ENCODE results near the gene RNF220. TPM values are rescaled to one million over a fixed set of nuclear protein-coding genes. Genes with fewer than 3 reads are reported as not detected.

Gene RNF220
- total and polyA plus RNA-seq, 10 donors, result 59.0 to 126 (median 71.7) TPM

DNA sequence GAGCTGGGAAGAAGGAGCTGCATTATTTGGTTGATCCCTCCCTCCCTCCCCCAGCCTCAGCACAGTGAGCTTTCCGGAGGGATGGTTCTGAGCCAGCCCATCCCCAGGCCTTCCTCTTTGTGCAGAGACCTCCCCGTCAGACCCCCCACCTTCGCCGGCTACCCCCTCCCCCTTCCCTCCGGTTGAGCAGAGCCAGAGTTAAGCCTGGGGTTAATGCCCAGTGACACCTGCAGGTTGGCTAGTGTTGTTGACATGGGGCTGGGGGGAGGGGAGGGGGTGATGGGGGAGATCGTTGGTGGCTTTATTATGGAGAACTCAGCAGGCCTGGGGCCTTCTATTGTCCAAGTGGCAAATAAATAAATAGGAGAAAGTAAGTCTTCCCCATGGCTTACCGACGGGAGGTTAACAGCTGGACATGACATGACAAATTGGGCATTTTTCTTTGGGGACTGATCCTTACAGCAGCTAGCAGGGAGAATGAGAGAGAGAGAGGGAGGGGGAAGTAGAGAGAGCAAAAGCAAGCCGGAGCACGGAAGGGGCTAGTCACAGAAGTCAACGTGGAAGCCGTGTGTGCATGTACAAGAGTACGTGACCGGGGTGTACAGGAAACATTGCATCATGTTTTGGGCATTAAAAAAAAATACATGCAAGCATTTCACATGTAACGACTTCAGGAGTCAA is 138.1 kb downstream of the RNF220 start:
- H3K36me3 ChIP-seq, result no peaks in the 10 kb centered on the region
- no peak overlapping the region for H3K4me3 ChIP-seq
- no peak for DNase-seq
- peaks cover 0 to 46% (median 6%) of the 10 kb centered on the region in 7 donors for H3K27me3 ChIP-seq (replicated peaks in 1 of 7)
- 11 to 28% (median 18%) methylated on average over 14 to 15 of the region's 15 CpGs for WGBS, 5 donors
- no peaks in the 10 kb centered on the region for H3K9me3 ChIP-seq
- H3K27ac ChIP-seq, result peak overlapping the region in 1 of 8 donors; percentile 24
- intact Hi-C loops (cut with DNase I; ENCODE audit: low total_unique reads), result no loop called here
- peaks cover 0 to 16% (median 0%) of the 10 kb centered on the region in 6 donors for H3K4me1 ChIP-seq
- TF ChIP-seq POLR2A (IDR thresholded peaks at IDR 0.05) (no peak), POLR2AphosphoS5 (IDR thresholded peaks at IDR 0.05) (no peak)
- TF ChIP-seq, protein P1, sequence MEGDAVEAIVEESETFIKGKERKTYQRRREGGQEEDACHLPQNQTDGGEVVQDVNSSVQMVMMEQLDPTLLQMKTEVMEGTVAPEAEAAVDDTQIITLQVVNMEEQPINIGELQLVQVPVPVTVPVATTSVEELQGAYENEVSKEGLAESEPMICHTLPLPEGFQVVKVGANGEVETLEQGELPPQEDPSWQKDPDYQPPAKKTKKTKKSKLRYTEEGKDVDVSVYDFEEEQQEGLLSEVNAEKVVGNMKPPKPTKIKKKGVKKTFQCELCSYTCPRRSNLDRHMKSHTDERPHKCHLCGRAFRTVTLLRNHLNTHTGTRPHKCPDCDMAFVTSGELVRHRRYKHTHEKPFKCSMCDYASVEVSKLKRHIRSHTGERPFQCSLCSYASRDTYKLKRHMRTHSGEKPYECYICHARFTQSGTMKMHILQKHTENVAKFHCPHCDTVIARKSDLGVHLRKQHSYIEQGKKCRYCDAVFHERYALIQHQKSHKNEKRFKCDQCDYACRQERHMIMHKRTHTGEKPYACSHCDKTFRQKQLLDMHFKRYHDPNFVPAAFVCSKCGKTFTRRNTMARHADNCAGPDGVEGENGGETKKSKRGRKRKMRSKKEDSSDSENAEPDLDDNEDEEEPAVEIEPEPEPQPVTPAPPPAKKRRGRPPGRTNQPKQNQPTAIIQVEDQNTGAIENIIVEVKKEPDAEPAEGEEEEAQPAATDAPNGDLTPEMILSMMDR (IDR thresholded peaks at IDR 0.05 in 8 of 11, conservative IDR thresholded peaks at IDR 0.05 in 3 of 11), result no peak

DNA sequence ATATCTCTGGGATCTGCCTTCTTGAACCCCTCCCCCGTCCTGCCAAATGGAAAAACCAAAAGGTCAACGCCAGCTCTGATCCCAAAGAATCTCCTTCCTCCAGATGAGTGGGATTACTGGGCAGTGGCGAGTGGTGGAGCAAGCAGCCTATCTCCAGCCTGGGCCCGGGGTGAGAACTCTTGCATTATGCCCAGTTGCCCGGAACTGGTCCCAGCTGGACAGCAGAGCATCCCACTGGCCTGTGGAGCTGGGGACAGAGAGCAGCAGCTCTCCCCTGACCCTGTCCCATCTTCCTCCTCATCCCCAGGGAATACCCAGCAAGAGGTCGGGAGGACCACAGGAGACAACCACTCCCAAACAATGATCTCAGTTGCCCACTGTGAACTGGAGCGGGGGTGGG is 138.7 kb downstream of the RNF220 start:
- 68 to 80% (median 75%) methylated on average over 7 of the region's 7 CpGs for WGBS, 5 donors
- intact Hi-C loops (cut with DNase I; ENCODE audit: low total_unique reads), result no loop called here
- no peaks in the 10 kb centered on the region for H3K9me3 ChIP-seq
- H3K27me3 ChIP-seq (replicated peaks in 1 of 7), result peaks cover 0 to 46% (median 6%) of the 10 kb centered on the region in 7 donors
- no peak for DNase-seq
- no peak overlapping the region for H3K27ac ChIP-seq
- no peak overlapping the region for H3K4me3 ChIP-seq
- H3K4me1 ChIP-seq, result peaks cover 0 to 16% (median 0%) of the 10 kb centered on the region in 6 donors
- H3K36me3 ChIP-seq, result no peaks in the 10 kb centered on the region
- TF ChIP-seq POLR2AphosphoS5 (IDR thresholded peaks at IDR 0.05), result no peak
- TF ChIP-seq POLR2A (IDR thresholded peaks at IDR 0.05), result no peak
- TF ChIP-seq, protein P1 (IDR thresholded peaks at IDR 0.05 in 8 of 11, conservative IDR thresholded peaks at IDR 0.05 in 3 of 11), result no peak

DNA sequence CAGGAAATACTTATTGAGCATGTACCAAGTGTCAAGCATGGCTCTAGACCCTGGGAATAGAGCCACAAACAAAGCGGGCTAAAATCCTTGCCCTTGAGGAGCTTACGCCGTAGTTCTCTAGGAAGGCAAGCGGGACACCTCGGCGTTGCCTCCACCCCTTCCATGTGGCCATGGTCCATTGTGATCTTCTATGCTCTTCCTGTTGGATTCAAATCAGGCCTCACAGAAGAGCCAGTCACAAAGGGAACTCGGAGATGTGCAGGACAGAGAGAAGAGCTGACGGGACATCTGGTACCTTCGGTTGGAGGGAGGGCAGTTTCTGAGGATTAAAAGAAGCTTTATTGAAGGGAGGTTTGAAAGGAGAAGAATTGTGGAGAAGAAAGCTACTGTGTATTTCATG is 139.9 kb downstream of the RNF220 start:
- Histone ChIP-seq H3K9me3 (no peaks in the 10 kb centered on the region), H3K4me1 (peaks cover 0 to 16% (median 0%) of the 10 kb centered on the region in 6 donors), H3K36me3 (no peaks in the 10 kb centered on the region), H3K27me3 (replicated peaks in 1 of 7) (peaks cover 0 to 46% (median 6%) of the 10 kb centered on the region in 7 donors), H3K4me3 (no peak overlapping the region), H3K27ac (no peak overlapping the region)
- WGBS, 5 donors, result 72 to 77% (median 74%) methylated on average over 9 of the region's 9 CpGs
- DNase-seq, result no peak
- TF ChIP-seq, protein P1 (IDR thresholded peaks at IDR 0.05 in 8 of 11, conservative IDR thresholded peaks at IDR 0.05 in 3 of 11), result no peak
- TF ChIP-seq POLR2AphosphoS5 (IDR thresholded peaks at IDR 0.05), result no peak
- no peak for TF ChIP-seq POLR2A (IDR thresholded peaks at IDR 0.05)
- intact Hi-C loops (cut with DNase I; ENCODE audit: low total_unique reads), result no loop called here

GRCh38 chr1:44545961-44546360 is 140.9 kb downstream of the RNF220 start:
- peaks cover 0 to 16% (median 0%) of the 10 kb centered on the region in 6 donors for H3K4me1 ChIP-seq
- WGBS, 5 donors, result 77 to 90% (median 86%) methylated on average over 5 to 6 of the region's 6 CpGs
- TF ChIP-seq POLR2A (IDR thresholded peaks at IDR 0.05), result no peak
- TF ChIP-seq, protein P1 (IDR thresholded peaks at IDR 0.05 in 8 of 11, conservative IDR thresholded peaks at IDR 0.05 in 3 of 11), result no peak
- TF ChIP-seq POLR2AphosphoS5 (IDR thresholded peaks at IDR 0.05), result no peak
- H3K27ac ChIP-seq, result no peak overlapping the region
- H3K27me3 ChIP-seq (replicated peaks in 1 of 7), result peaks cover 0 to 46% (median 6%) of the 10 kb centered on the region in 7 donors
- H3K9me3 ChIP-seq, result no peaks in the 10 kb centered on the region
- no peaks in the 10 kb centered on the region for H3K36me3 ChIP-seq
- H3K4me3 ChIP-seq, result no peak overlapping the region
- no peak for DNase-seq
- intact Hi-C loops (cut with DNase I; ENCODE audit: low total_unique reads), result no loop called here

Measured in spleen (tissue), 11 donors.